SK-N-SH (cell line): ENCODE data around the gene STEEP1. TPM values are rescaled to one million over a fixed set of nuclear protein-coding genes. Genes with fewer than 3 reads are reported as not detected.
A peak's percentile ranks its signal among the peaks of the same experiment; 100 is the strongest.

Experiments used
- CTCF ChIA-PET: fragments of 300-600, 350-600 bp; formaldehyde crosslinking; extraction: SDS; loops from one replicate; lab custom pipeline; 2021; lab: Yijun Ruan, JAX
- POLR2A ChIA-PET: fragments of 350-600 bp; sonication (Branson Sonifier 250); formaldehyde crosslinking; extraction: SDS; loops from one replicate; lab custom pipeline; 2020; ENCODE audit warnings: antibody characterized with exemption, inconsistent platforms; lab: Yijun Ruan, JAX
- DNase-seq: peaks from one replicate; pipeline ENCODE4 v3.0.0; 2012
- H2AFZ ChIP-seq: fragments of 200-600 bp; sonication (generic); 2 replicates; pipeline ENCODE4 v1.8.1; 2016; ENCODE audit warnings: antibody characterized with exemption, mild to moderate bottlenecking, low read depth
- H3F3A ChIP-seq: fragments of 200-600 bp; sonication (generic); replicated peaks from 2 replicates; pipeline ENCODE3; 2016; ENCODE audit warnings: antibody characterized with exemption, mild to moderate bottlenecking; ENCODE audit not compliant: insufficient read depth
- H3K27ac ChIP-seq, 2 experiments: fragments of 200-500 bp in 1 of 2; fragments of 200-600 bp in 1 of 2; sonication (Bioruptor generic) in 1 of 2; sonication (generic), shearing (Covaris generic) in 1 of 2; 2 replicates each; pipeline versions ENCODE4 v1.5.1 to v1.6.1; 2014 to 2016; ENCODE audit warnings: low read depth in 2 of 2, inconsistent platforms in 1 of 2, low read length in 1 of 2, mild to moderate bottlenecking in 1 of 2, mixed read lengths in 1 of 2
- H3K27me3 ChIP-seq: fragments of 200-600 bp; sonication (generic), shearing (Covaris generic); 2 replicates; pipeline ENCODE4 v1.6.1; 2016; ENCODE audit warnings: mixed run types; ENCODE audit not compliant: insufficient read depth
- H3K36me3 ChIP-seq, 2 experiments: fragments of 200-500 bp in 1 of 2; fragments of 200-600 bp in 1 of 2; sonication (Bioruptor generic) in 1 of 2; sonication (generic) in 1 of 2; replicated peaks in 1 of 2; 2 replicates each; pipeline versions ENCODE3 to v1.5.1; 2014 to 2016; ENCODE audit warnings: low read length in 1 of 2, mild to moderate bottlenecking in 1 of 2; ENCODE audit not compliant: insufficient read depth in 2 of 2, control insufficient read depth in 1 of 2
- H3K4me1 ChIP-seq, 2 experiments: fragments of 200-500 bp in 1 of 2; fragments of 200-600 bp in 1 of 2; sonication (Bioruptor generic) in 1 of 2; sonication (generic), shearing (Covaris generic) in 1 of 2; 2 replicates each; pipeline versions ENCODE4 v1.5.1 to v1.6.1; 2014 to 2016; ENCODE audit warnings: low read depth in 1 of 2, low read length in 1 of 2, mixed run types in 1 of 2; ENCODE audit not compliant: insufficient read depth in 2 of 2, control insufficient read depth in 1 of 2
- H3K4me2 ChIP-seq: fragments of 200-600 bp; sonication (generic), shearing (Covaris generic); 2 replicates; pipeline ENCODE4 v1.6.1; 2017; ENCODE audit warnings: mixed run types
- H3K4me3 ChIP-seq, 2 experiments: fragments of 200-500 bp in 1 of 2; fragments of 200-600 bp in 1 of 2; sonication (Bioruptor generic) in 1 of 2; sonication (generic), shearing (Covaris generic) in 1 of 2; 2 replicates each; pipeline versions ENCODE4 v1.5.1 to v1.8.1; 2014 to 2016; ENCODE audit warnings: low read depth in 2 of 2, inconsistent platforms in 1 of 2, low read length in 1 of 2, mild to moderate bottlenecking in 1 of 2, mixed read lengths in 1 of 2, moderate library complexity in 1 of 2
- H3K79me2 ChIP-seq: fragments of 200-600 bp; sonication (generic); 2 replicates; pipeline ENCODE4 v1.8.1; 2017; ENCODE audit warnings: mild to moderate bottlenecking; ENCODE audit not compliant: insufficient read depth
- H3K9ac ChIP-seq: fragments of 200-600 bp; sonication (generic); 2 replicates; pipeline ENCODE4 v1.6.1; 2017; ENCODE audit warnings: mixed run types
- H3K9me2 ChIP-seq: fragments of 200-600 bp; sonication (generic); 2 replicates; pipeline ENCODE4 v1.6.1; 2017; ENCODE audit warnings: mixed run types
- H3K9me3 ChIP-seq: fragments of 200-600 bp; sonication (generic); 2 replicates; pipeline ENCODE4 v1.6.1; 2017; ENCODE audit warnings: mixed run types, mild to moderate bottlenecking, moderate library complexity
- H4K20me1 ChIP-seq: fragments of 200-600 bp; sonication (generic); 2 replicates; pipeline ENCODE4 v1.6.1; 2017; ENCODE audit warnings: mild to moderate bottlenecking, mixed run types; ENCODE audit not compliant: insufficient read depth
- ELF1 ChIP-seq: IDR thresholded peaks from 2 replicates; pipeline ENCODE4 v1.4.0; 2012
- FOSL2 ChIP-seq: IDR thresholded peaks from 2 replicates; pipeline ENCODE4 v1.4.0; 2012; ENCODE audit warnings: low read depth, mild to moderate bottlenecking, moderate library complexity, borderline replicate concordance
- JUND ChIP-seq: IDR thresholded peaks from 2 replicates; pipeline ENCODE4 v1.4.0; 2012
- RAD21 ChIP-seq: IDR thresholded peaks from 2 replicates; pipeline ENCODE4 v1.6.1; 2012; ENCODE audit warnings: mild to moderate bottlenecking, low read length
- RCOR1 ChIP-seq: fragments of 150-350 bp; IDR thresholded peaks from 2 replicates; pipeline ENCODE4 v1.6.1; 2017; ENCODE audit warnings: antibody characterized with exemption, low read length
- SIN3A ChIP-seq: IDR thresholded peaks from 2 replicates; pipeline ENCODE4 v1.6.1; 2012; ENCODE audit warnings: low read depth, mild to moderate bottlenecking, low read length, moderate library complexity, borderline replicate concordance
- SMC3 ChIP-seq: IDR thresholded peaks from 2 replicates; pipeline ENCODE4 v1.6.1; 2012; ENCODE audit warnings: low read depth, low read length, improper control_type of control experiment
- TAF1 ChIP-seq: IDR thresholded peaks from 2 replicates; pipeline ENCODE4 v1.6.1; 2012; ENCODE audit warnings: low read depth, mild to moderate bottlenecking, low read length, moderate library complexity, borderline replicate concordance
- TCF12 ChIP-seq: IDR thresholded peaks from 2 replicates; pipeline ENCODE4 v1.4.0; 2012
- YY1 ChIP-seq: IDR thresholded peaks from 2 replicates; pipeline ENCODE4 v1.4.0; 2012; ENCODE audit warnings: low read depth, mild to moderate bottlenecking
- WGBS: methylation state at CpG from one replicate; pipeline ENCODE4 v1.1.6; 2017; ENCODE audit warnings: low lambda C conversion rate; 5-methylcytosine and 5-hydroxymethylcytosine counted together
- polyA plus RNA-seq, 3 experiments: library from polyadenylated mRNA; depleted of rRNA; stranded (reverse); fragments of >200 nt; gene quantifications; 2 replicates each; pipeline ENCODE4 v1.2.3, GENCODE V29; 2012
- TF ChIP-seq, protein P1 (sequence below): IDR thresholded peaks from 2 replicates; pipeline ENCODE4 v1.4.0; 2012; ENCODE audit warnings: low read depth

Gene STEEP1
- polyA plus RNA-seq, 1 of the 3 experiments (the other 2 are of a cell fraction) = 19.2 TPM

- DNase-seq = no peak
- H3K4me3 ChIP-seq = no peak overlapping the region
- no peaks in the 10 kb centered on the region for H3K36me3 ChIP-seq
- peak overlapping the region; percentile 56 for H3K4me2 ChIP-seq
- no peak overlapping the region for H3K9ac ChIP-seq
- H3K79me2 ChIP-seq = no peaks in the 10 kb centered on the region
- ChIA-PET CTCF (interaction anchor here (1.5 to 1.9 kb wide), 4 partner anchors 9 to 16 kb away, joined by 4 to 6 read pairs (median 5); no protein-coding TSS in a partner anchor), POLR2A (no interaction called here)
- TF ChIP-seq RAD21 = no peak
- TF ChIP-seq, protein P1, sequence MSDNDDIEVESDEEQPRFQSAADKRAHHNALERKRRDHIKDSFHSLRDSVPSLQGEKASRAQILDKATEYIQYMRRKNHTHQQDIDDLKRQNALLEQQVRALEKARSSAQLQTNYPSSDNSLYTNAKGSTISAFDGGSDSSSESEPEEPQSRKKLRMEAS = peak; percentile 1; the same call in 1 of the 2 replicates
- TF ChIP-seq YY1 = no peak
- TF ChIP-seq TCF12 = peak; percentile 46
- TF ChIP-seq FOSL2 = peak; percentile 30; the same call in 1 of the 2 replicates
- TF ChIP-seq ELF1 = 0 out of 2 replicates have a peak, but pooled peaks have one; percentile 17
- peak; percentile 43; the same call in 1 of the 2 replicates for TF ChIP-seq JUND
- peak overlapping the region in 1 of 2 experiments; percentile 77; a peak in 2 of 4 replicates for H3K27ac ChIP-seq
- WGBS = 0% methylated on average over 2 of the region's 2 CpGs
- H3K9me3 ChIP-seq = no peaks in the 10 kb centered on the region
- no peaks in the 10 kb centered on the region for H4K20me1 ChIP-seq
- H3K9me2 ChIP-seq = no peaks in the 10 kb centered on the region
- H3F3A ChIP-seq = peaks cover 16% of the 10 kb centered on the region
- peaks cover 0 to 4% of the 10 kb centered on the region in 2 experiments; a peak in 1 of 4 replicates for H3K4me1 ChIP-seq
- peak overlapping the region; percentile 76 for H2AFZ ChIP-seq
- H3K27me3 ChIP-seq = no peaks in the 10 kb centered on the region
Observed at GRCh38 chrX:119503484-119503861, 61.7 kb downstream of the STEEP1 start.

DNA sequence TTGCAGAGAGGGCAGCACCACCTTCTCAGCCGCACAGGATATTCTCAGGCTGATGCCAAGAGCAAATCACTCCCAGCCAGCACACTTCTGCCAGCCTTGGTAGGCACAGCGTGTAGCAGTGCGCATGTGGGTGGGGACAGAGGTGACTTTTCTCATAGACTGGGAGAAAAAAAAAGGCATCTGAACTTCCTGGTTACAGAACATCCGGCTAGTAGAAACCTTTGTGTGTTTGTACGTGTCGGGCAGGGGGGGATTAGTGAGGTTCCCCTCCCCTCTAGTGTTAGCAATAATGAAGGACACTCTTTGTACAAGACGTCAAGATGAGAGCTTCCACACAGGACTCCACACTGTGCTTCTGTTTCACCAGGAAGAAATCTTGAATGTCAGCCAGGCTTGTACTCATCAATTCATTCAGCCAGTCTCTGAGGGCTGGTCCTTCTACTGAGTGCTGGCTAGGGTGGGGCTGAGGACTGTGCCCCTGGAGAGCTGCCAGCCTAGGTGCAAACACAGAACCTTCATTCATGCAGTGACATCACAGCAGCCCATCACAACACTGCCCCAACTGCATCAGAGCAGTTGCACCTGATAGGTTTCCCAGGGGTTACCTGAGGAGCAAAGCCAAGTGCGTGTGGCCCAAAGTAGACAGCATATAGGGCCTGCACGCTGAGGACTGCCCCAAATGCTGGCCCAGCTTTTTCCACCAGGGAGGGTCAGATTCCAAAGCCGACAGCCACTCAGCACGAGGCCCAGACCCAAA, 62.3 kb downstream of the STEEP1 start:
- Histone ChIP-seq H3K36me3 (no peaks in the 10 kb centered on the region), H4K20me1 (no peaks in the 10 kb centered on the region), H3K9me3 (no peaks in the 10 kb centered on the region), H3K9me2 (no peaks in the 10 kb centered on the region), H3F3A (peaks cover 16% of the 10 kb centered on the region), H3K4me3 (no peak overlapping the region), H3K4me2 (peak overlapping the region; percentile 56), H3K27me3 (0 out of 2 replicates have a peak, but pooled peaks cover 1% of the 10 kb centered on the region), H3K79me2 (no peaks in the 10 kb centered on the region), H3K9ac (no peak overlapping the region; the same call in 1 of the 2 replicates), H2AFZ (peak overlapping the region; percentile 76), H3K27ac (peak overlapping the region; percentile 18 to 77; a peak in 2 of 4 replicates), H3K4me1 (peaks cover 0 to 4% of the 10 kb centered on the region in 2 experiments; a peak in 1 of 4 replicates)
- DNase-seq = no peak
- ChIA-PET CTCF (interaction anchor here (1.5 to 1.9 kb wide), 4 partner anchors 10 to 15 kb away, joined by 4 to 6 read pairs (median 5); no protein-coding TSS in a partner anchor), POLR2A (no interaction called here)
- TF ChIP-seq TAF1 = no peak
- TF ChIP-seq, protein P1 = peak; percentile 23; the same call in 1 of the 2 replicates
- 32% methylated on average over 10 of the region's 11 CpGs for WGBS

DNA sequence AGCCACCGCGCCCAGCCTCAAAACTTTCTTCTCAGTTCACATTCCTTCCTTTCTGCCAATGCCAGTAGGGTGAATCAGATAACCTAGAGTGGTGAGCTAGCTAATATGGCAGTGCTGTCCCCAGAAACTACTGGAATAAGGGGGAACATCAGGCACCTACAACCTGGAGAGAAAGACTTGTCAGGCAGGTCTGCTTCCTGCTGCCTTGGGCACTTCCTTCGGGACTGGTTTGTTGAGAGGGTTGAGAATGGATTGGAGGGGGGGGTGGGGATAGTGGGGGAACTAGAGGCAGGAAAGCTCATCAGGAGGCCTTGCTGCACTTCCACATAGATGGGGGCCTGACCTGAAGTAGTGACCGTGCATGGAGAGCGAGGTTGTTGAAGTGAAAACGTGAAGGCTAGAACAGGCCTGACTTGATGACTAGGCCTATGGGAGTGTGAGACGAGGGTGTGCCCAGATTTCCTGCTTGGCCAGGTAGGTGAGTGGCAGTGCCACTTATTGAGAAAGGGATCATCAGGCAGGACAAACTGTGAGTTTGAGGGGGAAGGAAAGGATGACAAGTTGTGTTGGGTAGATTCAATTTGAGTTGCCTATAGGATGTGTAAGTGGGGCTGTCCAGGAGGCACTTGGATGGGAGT, 63.6 kb downstream of the STEEP1 start:
- Histone ChIP-seq H4K20me1 (no peaks in the 10 kb centered on the region), H3K27ac (peak overlapping the region in 1 of 2 experiments; percentile 77; a peak in 2 of 4 replicates), H3K4me1 (peaks cover 0 to 4% of the 10 kb centered on the region in 2 experiments; a peak in 1 of 4 replicates), H3F3A (peaks cover 16% of the 10 kb centered on the region), H3K4me2 (no peak overlapping the region), H3K9me2 (no peaks in the 10 kb centered on the region), H3K9ac (no peak overlapping the region), H3K9me3 (no peaks in the 10 kb centered on the region), H2AFZ (no peak overlapping the region), H3K36me3 (no peaks in the 10 kb centered on the region), H3K79me2 (no peaks in the 10 kb centered on the region), H3K27me3 (0 out of 2 replicates have a peak, but pooled peaks cover 9% of the 10 kb centered on the region), H3K4me3 (no peak overlapping the region)
- TF ChIP-seq RCOR1 = no peak
- TF ChIP-seq SIN3A = no peak
- no peak for TF ChIP-seq SMC3
- WGBS = 64% methylated on average over 7 of the region's 7 CpGs
- POLR2A ChIA-PET = no interaction called here
- CTCF ChIA-PET = interaction anchor here (1.1 to 2.7 kb wide), 3 partner anchors 10 to 15 kb away, joined by 4 to 12 read pairs (median 4); no protein-coding TSS in a partner anchor
- no peak for DNase-seq
